HK-2 (cell line): Measurements from ENCODE around the gene ETV4.
"Not testable (repeated sequence)": the region's sequence is repeated elsewhere in the genome, so short reads cannot be mapped to it uniquely, and the experiment has no call there.

Experiments used
- DNase-seq: peaks from one replicate; pipeline ENCODE4 v3.0.0-alpha.2; 2018; ENCODE audit not compliant: unreplicated experiment

ETV4 gene

DNA sequence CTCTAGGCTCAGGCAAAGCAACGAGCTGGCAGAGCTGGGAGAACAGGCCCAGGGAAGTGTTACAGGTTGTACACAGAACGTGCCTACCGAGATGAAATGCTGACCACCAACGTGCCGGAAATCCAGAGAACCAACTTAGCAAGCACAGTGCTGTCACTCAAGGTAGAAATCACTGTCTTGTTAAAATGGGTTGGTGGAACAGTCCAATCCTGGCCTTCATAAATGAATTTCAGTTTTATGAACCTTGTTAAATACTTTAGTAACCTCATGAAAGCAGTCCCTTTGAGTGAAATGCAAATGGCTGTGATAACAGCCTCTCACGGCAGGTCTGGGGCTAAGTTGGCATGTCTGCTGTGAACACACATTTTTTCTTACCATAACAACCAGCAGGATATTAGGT, 29.0 kb downstream of the ETV4 start:
- DNase-seq = no peak

DNA sequence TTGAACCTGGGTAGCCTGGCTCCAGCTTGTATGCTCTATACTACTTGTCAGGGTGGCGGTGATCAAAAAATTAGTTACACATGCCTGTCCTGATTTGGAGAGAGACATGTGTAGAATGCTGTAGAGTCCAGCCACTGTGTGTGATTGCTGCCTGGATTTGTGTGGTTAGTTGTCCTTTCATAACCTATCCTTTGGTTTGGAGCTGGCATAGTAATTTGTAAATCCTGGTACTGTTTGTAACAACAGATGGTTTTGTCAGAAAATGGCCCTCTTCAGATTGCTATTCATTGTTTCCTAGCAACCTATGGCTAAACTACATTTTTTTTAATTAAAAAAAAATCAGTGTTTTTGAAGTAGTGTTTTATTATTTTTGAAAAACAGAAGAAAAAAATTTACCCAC, 30.5 kb downstream of the ETV4 start:
- no peak for DNase-seq

DNA sequence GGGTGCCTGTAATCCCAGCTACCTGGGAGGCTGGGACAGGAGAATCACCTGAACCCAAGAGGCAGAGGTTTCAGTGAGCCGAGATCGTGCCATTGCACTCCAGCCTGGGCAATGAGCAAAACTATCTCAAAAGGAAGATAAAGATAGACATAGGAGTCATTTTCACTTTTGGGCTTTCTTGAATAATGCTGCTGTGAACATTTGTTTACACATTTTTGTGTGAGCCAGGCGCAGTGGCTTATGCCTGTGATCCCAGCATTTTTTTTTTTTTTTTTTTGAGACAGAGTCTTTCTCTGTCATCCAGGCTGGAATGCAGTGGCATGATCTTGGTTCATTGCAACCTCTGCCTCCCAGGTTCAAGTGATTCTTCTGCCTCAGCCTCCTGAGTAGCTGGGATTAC, 34.9 kb downstream of the ETV4 start:
- DNase-seq = not testable (repeated sequence)

DNA sequence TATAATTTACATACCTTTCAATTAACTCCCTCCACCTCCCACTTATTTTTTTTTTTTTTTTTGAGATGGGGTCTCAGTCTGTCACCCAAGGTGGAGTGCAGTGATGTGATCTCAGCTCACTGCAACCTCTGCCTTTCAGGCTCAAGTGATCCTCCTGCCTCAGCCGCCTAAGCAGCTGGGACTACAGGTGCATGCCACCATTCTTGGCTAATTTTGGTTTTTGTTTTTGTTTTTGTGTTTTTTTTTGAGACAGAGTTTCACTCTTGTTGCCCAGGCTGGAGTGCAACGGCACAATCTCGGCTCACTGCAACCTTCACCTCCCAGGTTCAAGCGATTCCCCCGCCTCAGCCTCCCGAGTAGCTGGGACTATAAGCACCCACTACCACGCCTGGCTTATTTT, 36.7 kb downstream of the ETV4 start:
- DNase-seq = not testable (repeated sequence)

DNA sequence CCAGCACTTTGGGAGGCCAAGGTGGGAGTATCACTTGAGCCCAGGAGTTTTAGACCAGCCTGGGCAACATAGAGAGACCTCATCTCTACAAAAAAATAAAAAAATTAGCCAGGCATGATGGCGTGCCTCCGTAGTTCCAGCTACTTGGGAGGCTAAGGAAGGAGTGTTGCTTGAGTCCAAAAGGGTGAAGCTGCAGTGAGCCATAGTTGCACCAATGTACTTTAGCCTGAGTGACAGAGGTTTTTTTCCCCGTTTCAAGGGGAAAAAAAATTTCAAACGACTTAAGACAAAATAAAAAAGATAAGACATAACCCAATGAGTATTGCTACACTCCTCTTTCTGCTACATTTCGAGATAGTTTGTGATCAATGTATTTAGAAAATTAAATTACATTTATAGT, 55.5 kb downstream of the ETV4 start:
- no peak for DNase-seq

DNA sequence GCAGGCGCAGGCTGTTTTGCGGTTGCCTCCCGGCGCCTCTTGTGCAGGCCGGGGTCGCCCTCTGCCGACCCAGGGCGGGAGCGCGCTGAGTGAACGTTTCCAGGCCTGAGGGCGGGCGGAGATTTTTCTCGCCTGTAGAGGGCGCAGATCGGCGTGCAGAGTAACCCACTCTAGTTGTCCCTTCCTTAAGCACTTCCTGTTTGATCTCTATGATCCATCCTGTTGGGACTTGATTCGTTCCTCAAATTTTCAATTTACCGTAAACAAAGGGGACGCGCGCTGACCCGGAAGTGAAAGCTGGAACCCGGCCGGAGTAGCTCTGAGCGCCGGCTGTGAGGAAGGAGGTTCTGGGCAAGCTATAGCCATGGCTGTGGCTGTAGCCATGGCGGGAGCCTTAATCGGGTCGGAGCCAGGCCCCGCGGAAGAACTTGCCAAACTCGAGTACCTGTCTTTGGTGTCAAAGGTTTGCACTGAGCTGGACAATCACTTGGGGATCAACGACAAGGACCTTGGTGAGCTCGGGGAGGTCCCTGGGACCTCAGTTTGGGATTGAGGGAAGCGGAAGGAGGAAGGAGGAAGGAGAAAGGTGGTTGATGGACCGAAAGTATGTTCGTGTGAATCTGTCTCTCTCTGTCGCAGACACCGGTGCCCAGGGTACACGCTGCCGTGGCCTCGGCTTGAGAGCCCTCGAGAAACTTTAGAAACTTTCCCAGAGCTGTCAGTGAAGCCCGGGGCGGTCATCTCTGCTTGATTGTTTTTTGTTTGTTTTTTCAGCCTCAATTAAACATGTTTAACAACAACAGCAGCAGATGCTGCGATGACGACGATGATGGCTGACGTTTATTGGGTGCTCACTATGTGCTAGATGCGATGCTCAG, 62.2 kb downstream of the ETV4 start, which contains the start of gene DHX8:
Gene DHX8 (plus strand): TSS at position 302 of the 878 bp plus-strand sequence. CDS start 63 bp downstream, at position 365.
- peak; percentile 99 for DNase-seq

DNA sequence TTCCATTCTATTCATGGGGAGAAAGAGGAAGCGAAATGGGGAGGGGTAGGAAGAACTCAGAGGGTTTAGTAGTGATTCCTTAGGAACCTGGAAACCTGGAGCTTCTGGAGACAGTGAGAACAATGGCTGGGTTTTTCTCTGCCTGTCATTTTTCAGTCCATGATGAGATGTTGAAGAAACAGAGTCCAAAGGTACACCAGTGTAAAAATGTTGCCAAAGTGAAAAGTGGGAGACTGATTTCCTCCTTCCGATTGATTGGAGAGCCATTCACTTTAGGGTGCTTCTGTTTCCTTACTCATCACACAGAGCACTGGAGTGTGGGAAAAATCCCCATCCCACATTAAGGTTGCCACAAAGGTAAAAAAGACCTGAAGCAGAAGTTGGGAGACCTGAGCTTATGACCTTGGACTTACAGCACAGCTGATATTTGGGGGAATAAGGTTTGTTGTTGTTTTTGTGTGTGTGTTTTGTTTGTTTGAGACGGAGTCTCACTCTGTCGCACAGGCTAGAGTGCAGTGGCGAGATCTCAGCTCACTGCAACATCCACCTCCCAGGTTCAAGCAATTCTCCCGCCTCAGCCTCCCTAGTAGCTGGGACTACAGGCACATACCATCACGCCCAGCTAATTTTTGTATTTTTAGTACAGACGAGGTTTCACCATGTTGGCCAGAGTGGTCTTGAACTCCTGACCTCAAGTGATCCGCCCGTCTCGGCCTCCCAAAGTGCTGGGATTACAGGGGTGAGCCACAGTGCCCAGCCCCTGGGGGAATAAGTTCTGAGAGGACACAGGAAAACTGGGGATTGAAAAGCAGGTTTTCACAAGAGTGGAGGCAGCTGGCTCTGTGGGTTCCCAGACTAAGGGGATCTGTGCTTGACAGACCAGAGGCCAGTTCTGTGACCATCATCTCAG, 63.8 kb downstream of the ETV4 start:
- no peak for DNase-seq

DNA sequence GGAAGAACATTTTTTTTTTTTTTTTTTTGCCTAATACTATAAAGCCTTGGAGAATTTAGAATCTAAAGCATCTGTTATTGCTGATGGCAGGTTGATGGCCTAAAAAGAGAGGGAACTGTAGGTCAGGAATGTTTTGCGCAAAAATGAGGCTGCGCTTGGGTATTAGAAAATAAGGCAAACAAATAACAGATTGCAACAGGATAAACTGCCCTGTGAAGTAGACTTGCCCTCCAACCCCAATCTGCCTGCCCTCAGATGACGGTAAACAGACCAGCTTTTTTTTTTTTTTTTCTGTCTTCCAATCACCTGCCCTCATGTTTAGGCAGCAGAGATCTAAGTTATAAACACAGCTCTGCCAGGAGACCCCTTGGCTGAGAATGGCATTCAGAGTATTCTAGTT, 66.2 kb downstream of the ETV4 start:
- DNase-seq = no peak
